ENCODE measurements around the gene CRIP2. TPM values are rescaled to one million over a fixed set of nuclear protein-coding genes. Genes with fewer than 3 reads are reported as not detected.

CRIP2 gene
- total and polyA plus RNA-seq, 2 of the 4 experiments (the other 2 are of a cell fraction), result 18.1 to 123 TPM

GRCh38 chr14:105484069-105484996 lies 9.7 kb downstream of the CRIP2 start:
- H4K5ac ChIP-seq (ENCODE audit: low read depth, low read length), result no peak overlapping the region
- H2AK5ac ChIP-seq (ENCODE audit: low read depth, low read length), result peak overlapping the region; percentile 15; the same call in 1 of the 2 replicates
- H4K91ac ChIP-seq (ENCODE audit: insufficient read depth, low read depth, low read length), result no peak overlapping the region
- no peak overlapping the region for H3K23ac ChIP-seq (ENCODE audit: low read depth, low read length)
- DNase-seq (no peak), ATAC-seq (ENCODE audit: low read depth) (no peak)
- H2BK15ac ChIP-seq (ENCODE audit: low read depth, low read length), result no peak overlapping the region
- no peak overlapping the region for H3K18ac ChIP-seq (ENCODE audit: low read depth, low read length)
- no peak overlapping the region for H4K8ac ChIP-seq (ENCODE audit: low read depth in 2 of 2, low read length in 2 of 2)
- in situ Hi-C loops (cut with MboI; ENCODE audit: low sequenced_read_pairs) (no loop called here), dilution Hi-C loops (cut with HindIII; ENCODE audit: low sequenced_read_pairs, unreplicated experiment) (no loop called here), intact Hi-C loops (cut with micrococcal nuclease) (no loop called here)
- peaks cover 6% of the 10 kb centered on the region for H3K9me1 ChIP-seq (ENCODE audit: insufficient read depth, low read length)
- H3K9ac ChIP-seq (ENCODE audit: low read depth, low read length), result no peak overlapping the region
- H3K79me1 ChIP-seq (ENCODE audit: low read depth in 1 of 2, low read length in 2 of 2), result no peaks in the 10 kb centered on the region; a peak in 1 of 4 replicates
- H2BK20ac ChIP-seq (ENCODE audit: low read depth, low read length), result no peak overlapping the region
- no peak overlapping the region for H2BK120ac ChIP-seq (ENCODE audit: low read depth, low read length)
- H3K14ac ChIP-seq (replicated peaks; ENCODE audit: low read depth, low read length), result no peak overlapping the region
- CTCF ChIA-PET, result no interaction called here
- peaks cover 15% of the 10 kb centered on the region for H3K4me1 ChIP-seq (ENCODE audit: control insufficient read depth, insufficient read depth, low read length)
- TF ChIP-seq CEBPB (IDR thresholded peaks at IDR 0.05; ENCODE audit: low read depth, low read length), result no peak
- TF ChIP-seq RCOR1 (IDR thresholded peaks at IDR 0.05; ENCODE audit: insufficient replicate concordance, low read length), result no peak
- TF ChIP-seq, protein P1, sequence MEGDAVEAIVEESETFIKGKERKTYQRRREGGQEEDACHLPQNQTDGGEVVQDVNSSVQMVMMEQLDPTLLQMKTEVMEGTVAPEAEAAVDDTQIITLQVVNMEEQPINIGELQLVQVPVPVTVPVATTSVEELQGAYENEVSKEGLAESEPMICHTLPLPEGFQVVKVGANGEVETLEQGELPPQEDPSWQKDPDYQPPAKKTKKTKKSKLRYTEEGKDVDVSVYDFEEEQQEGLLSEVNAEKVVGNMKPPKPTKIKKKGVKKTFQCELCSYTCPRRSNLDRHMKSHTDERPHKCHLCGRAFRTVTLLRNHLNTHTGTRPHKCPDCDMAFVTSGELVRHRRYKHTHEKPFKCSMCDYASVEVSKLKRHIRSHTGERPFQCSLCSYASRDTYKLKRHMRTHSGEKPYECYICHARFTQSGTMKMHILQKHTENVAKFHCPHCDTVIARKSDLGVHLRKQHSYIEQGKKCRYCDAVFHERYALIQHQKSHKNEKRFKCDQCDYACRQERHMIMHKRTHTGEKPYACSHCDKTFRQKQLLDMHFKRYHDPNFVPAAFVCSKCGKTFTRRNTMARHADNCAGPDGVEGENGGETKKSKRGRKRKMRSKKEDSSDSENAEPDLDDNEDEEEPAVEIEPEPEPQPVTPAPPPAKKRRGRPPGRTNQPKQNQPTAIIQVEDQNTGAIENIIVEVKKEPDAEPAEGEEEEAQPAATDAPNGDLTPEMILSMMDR (conservative IDR thresholded peaks at IDR 0.05; ENCODE audit: low read depth, low read length), result no peak
- TF ChIP-seq MAZ (IDR thresholded peaks at IDR 0.05; ENCODE audit: borderline replicate concordance, low read depth, low read length), result no peak
- TF ChIP-seq MXI1 (IDR thresholded peaks at IDR 0.05; ENCODE audit: borderline replicate concordance, low read depth, low read length), result no peak
- no peak for TF ChIP-seq POLR2A (IDR thresholded peaks at IDR 0.05; ENCODE audit: low read depth, low read length)
- no peak for TF ChIP-seq ELK1 (IDR thresholded peaks at IDR 0.05; ENCODE audit: borderline replicate concordance, low read depth, low read length)
- no peak for TF ChIP-seq NFE2L2 (IDR thresholded peaks at IDR 0.05; ENCODE audit: low read depth, low read length)
- no peak for TF ChIP-seq CHD1 (IDR thresholded peaks at IDR 0.05; ENCODE audit: low read depth, low read length)
- TF ChIP-seq FOS (IDR thresholded peaks at IDR 0.05; ENCODE audit: low read depth, low read length), result no peak
- TF ChIP-seq, protein P2, sequence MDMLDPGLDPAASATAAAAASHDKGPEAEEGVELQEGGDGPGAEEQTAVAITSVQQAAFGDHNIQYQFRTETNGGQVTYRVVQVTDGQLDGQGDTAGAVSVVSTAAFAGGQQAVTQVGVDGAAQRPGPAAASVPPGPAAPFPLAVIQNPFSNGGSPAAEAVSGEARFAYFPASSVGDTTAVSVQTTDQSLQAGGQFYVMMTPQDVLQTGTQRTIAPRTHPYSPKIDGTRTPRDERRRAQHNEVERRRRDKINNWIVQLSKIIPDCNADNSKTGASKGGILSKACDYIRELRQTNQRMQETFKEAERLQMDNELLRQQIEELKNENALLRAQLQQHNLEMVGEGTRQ (IDR thresholded peaks at IDR 0.05; ENCODE audit: low read depth, low read length), result no peak
- H3K4me3 ChIP-seq (ENCODE audit: insufficient read depth, low read depth, low read length), result no peak overlapping the region
- H3K36me3 ChIP-seq (ENCODE audit: control insufficient read depth, insufficient read depth, low read length), result no peaks in the 10 kb centered on the region
- H3K4ac ChIP-seq (ENCODE audit: low read depth, low read length), result no peak overlapping the region
- H3K4me2 ChIP-seq (ENCODE audit: low read depth, low read length), result no peak overlapping the region
- H2AK9ac ChIP-seq (replicated peaks; ENCODE audit: low read depth, low read length, poor library complexity), result no peak overlapping the region
- no peak overlapping the region for H2BK5ac ChIP-seq (ENCODE audit: low read depth, low read length, poor library complexity, severe bottlenecking)
- H3K56ac ChIP-seq (ENCODE audit: extremely low read depth, insufficient read depth, low read length), result no peak overlapping the region
- H4K20me1 ChIP-seq (ENCODE audit: insufficient read depth, low read length), result no peaks in the 10 kb centered on the region; the same call in 1 of the 2 replicates
- H2AFZ ChIP-seq (replicated peaks; ENCODE audit: low read length, poor library complexity), result no peak overlapping the region
- peaks cover 25% of the 10 kb centered on the region; the same call in 1 of the 2 replicates for H3K27me3 ChIP-seq (ENCODE audit: control insufficient read depth, insufficient read depth, low read length)
- 71% methylated on average over 9 of the region's 20 CpGs; no CpG with 5 or more reads in 1 of the 2 experiments for WGBS, 2 experiments (ENCODE audit: extremely low coverage in 2 of 2, insufficient read length in 1 of 2)
- H3K9me3 ChIP-seq (ENCODE audit: control insufficient read depth, insufficient read depth, low read length), result no peaks in the 10 kb centered on the region
- POLR2A ChIA-PET (ENCODE audit: unreplicated experiment), result no interaction called here
- no peak overlapping the region for H3K27ac ChIP-seq (ENCODE audit: insufficient read depth, low read length)
- no TSS peak for BruUV-seq (replicated peaks)
